Measurements from ENCODE around the gene BAZ1B. TPM values are rescaled to one million over a fixed set of nuclear protein-coding genes. Genes with fewer than 3 reads are reported as not detected.
A peak's percentile ranks its signal among the peaks of the same experiment; 100 is the strongest.
"Not testable (repeated sequence)": the region's sequence is repeated elsewhere in the genome, so short reads cannot be mapped to it uniquely, and the experiment has no call there.

BAZ1B gene
- total RNA-seq, 4 donors from 2014 or later = 18.8 to 40.4 (median 27.4) TPM

DNA sequence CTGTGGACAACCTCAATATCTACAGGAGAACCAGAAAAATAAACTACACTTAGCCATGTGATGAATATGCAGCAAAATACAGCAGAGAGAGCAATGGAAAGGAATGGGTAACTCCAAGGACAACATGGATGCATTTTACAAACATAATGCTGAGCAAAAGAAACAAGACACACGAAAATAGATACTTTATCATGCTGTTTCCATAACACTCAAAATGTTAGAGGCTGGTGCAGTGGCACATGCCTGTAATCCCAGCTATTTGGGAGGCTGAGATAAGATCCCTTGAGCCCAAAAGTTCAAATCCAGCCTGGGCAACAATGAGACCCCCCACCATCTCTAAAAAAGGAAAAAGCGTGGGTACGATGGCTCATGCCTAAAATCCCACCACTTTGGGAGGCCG lies 27.1 kb upstream of the BAZ1B start:
- H3K9me3 ChIP-seq = no peaks in the 10 kb centered on the region
- WGBS, 2 donors = 80 to 83% methylated on average over 3 to 4 of the region's 4 CpGs

DNA sequence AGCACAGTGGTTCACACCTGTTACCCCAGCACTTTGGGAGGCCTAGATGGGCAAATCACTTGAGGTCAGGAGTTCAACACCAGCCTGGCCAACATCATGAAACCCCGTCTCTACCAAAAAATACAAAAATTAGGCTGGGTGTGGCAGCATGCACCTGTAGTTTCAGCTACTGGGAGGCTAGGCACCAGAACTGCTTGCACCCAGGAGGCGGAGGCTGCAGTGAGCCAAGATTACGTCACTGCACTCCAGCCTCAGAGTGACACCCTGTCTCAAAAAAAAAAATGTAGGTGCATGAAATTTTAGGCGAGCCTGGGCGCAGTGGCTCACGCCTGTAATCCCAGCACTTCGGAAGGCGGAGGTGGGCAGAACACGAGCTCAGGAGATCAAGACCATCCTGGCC lies 25.7 kb upstream of the BAZ1B start:
- DNase-seq = no peak
- Histone ChIP-seq H3K9me3 (no peaks in the 10 kb centered on the region), H3K27me3 (no peaks in the 10 kb centered on the region), H3K4me3 (no peak overlapping the region), H3K36me3 (peaks cover 6 to 99% (median 25%) of the 10 kb centered on the region in 3 donors), H3K4me1 (peaks cover 0 to 14% (median 3%) of the 10 kb centered on the region in 3 donors), H3K27ac (peak overlapping the region in 1 of 4 donors; percentile 1)
- intact Hi-C loops (cut with DNase I) = no loop called here
- no peak for TF ChIP-seq POLR2A (IDR thresholded peaks at IDR 0.05)
- TF ChIP-seq, protein P1, sequence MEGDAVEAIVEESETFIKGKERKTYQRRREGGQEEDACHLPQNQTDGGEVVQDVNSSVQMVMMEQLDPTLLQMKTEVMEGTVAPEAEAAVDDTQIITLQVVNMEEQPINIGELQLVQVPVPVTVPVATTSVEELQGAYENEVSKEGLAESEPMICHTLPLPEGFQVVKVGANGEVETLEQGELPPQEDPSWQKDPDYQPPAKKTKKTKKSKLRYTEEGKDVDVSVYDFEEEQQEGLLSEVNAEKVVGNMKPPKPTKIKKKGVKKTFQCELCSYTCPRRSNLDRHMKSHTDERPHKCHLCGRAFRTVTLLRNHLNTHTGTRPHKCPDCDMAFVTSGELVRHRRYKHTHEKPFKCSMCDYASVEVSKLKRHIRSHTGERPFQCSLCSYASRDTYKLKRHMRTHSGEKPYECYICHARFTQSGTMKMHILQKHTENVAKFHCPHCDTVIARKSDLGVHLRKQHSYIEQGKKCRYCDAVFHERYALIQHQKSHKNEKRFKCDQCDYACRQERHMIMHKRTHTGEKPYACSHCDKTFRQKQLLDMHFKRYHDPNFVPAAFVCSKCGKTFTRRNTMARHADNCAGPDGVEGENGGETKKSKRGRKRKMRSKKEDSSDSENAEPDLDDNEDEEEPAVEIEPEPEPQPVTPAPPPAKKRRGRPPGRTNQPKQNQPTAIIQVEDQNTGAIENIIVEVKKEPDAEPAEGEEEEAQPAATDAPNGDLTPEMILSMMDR (IDR thresholded peaks at IDR 0.05) = no peak
- WGBS, 2 donors = 83 to 86% methylated on average over 9 of the region's 9 CpGs

More for the DNA sequence above, 27.1 kb upstream of the BAZ1B start:
- peaks cover 10 to 99% (median 18%) of the 10 kb centered on the region in 3 donors for H3K36me3 ChIP-seq
- H3K27ac ChIP-seq = no peak overlapping the region
- no peak for DNase-seq
- intact Hi-C loops (cut with DNase I) = no loop called here
- TF ChIP-seq POLR2A (IDR thresholded peaks at IDR 0.05) = no peak
- TF ChIP-seq, protein P1 (IDR thresholded peaks at IDR 0.05) = no peak
- no peak overlapping the region for H3K4me3 ChIP-seq
- H3K27me3 ChIP-seq = no peaks in the 10 kb centered on the region
- peaks cover 0 to 16% (median 3%) of the 10 kb centered on the region in 3 donors for H3K4me1 ChIP-seq

- Histone ChIP-seq H3K27ac (no peak overlapping the region), H3K9me3 (no peaks in the 10 kb centered on the region), H3K4me3 (no peak overlapping the region), H3K4me1 (peaks cover 0 to 14% (median 3%) of the 10 kb centered on the region in 3 donors), H3K36me3 (peaks cover 10 to 99% (median 32%) of the 10 kb centered on the region in 3 donors), H3K27me3 (no peaks in the 10 kb centered on the region)
- WGBS, 2 donors = 96 to 97% methylated on average over 2 of the region's 2 CpGs
- intact Hi-C loops (cut with DNase I) = no loop called here
- TF ChIP-seq POLR2A (IDR thresholded peaks at IDR 0.05) = no peak
- TF ChIP-seq, protein P1 (IDR thresholded peaks at IDR 0.05) = no peak
- no peak for DNase-seq
Measured at GRCh38 chr7:73544678-73545077, 22.6 kb upstream of the BAZ1B start.

DNA sequence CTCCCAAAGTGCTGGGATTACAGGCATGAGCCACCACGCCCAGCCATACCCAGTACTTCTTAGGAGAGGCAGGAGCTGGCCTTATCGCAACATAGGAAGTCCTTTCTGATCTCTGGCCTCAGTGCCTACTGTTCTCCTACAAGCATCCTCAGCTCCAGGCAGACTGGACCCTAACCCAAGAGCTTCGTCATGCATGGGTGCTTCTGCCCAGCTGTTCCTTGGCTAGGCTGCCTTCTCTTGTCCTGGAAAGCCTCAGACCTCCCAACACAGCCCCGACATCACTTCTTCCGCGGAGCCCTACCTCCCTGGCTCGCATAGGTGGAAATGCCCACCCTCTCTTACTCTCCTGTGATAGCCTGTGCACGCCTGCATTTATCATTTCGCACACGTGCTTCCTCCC lies 19.6 kb upstream of the BAZ1B start:
- no peak for DNase-seq
- no peaks in the 10 kb centered on the region for H3K9me3 ChIP-seq
- peaks cover 24 to 99% (median 56%) of the 10 kb centered on the region in 3 donors for H3K36me3 ChIP-seq
- H3K27me3 ChIP-seq = no peaks in the 10 kb centered on the region
- WGBS, 2 donors = 90 to 92% methylated on average over 4 to 9 of the region's 10 CpGs
- H3K4me1 ChIP-seq = no peaks in the 10 kb centered on the region
- H3K4me3 ChIP-seq = no peak overlapping the region
- intact Hi-C loops (cut with DNase I) = no loop called here
- no peak for TF ChIP-seq POLR2A (IDR thresholded peaks at IDR 0.05)
- TF ChIP-seq, protein P1 (IDR thresholded peaks at IDR 0.05) = no peak
- H3K27ac ChIP-seq = no peak overlapping the region

DNA sequence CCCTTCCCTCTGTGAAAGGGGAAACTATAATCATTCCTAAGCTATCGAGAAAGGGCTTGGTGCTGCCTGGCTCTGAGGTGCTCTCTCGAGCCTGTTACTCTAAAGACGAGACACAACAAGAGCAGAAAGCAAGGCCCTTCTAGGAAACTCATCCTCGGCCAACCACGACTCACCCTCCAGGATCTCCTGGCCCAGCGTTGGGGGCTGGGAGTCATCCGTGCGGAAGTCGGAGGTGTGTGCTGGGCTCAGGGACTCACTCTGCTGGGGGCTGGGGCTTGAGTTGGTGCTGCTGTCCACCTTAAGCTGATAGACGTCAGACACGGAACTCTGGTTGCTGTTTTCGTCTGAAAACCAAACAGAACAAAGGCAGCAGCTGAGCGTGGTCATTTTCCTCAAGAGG lies 17.6 kb upstream of the BAZ1B start:
- 81 to 93% methylated on average over 4 of the region's 13 CpGs for WGBS, 2 donors
- intact Hi-C loops (cut with DNase I) = no loop called here
- Histone ChIP-seq H3K4me1 (no peaks in the 10 kb centered on the region), H3K27me3 (no peaks in the 10 kb centered on the region), H3K36me3 (peaks cover 32 to 100% (median 68%) of the 10 kb centered on the region in 3 donors), H3K9me3 (no peaks in the 10 kb centered on the region), H3K27ac (no peak overlapping the region), H3K4me3 (no peak overlapping the region)
- TF ChIP-seq, protein P1 (IDR thresholded peaks at IDR 0.05) = no peak
- no peak for TF ChIP-seq POLR2A (IDR thresholded peaks at IDR 0.05)
- DNase-seq = no peak

DNA sequence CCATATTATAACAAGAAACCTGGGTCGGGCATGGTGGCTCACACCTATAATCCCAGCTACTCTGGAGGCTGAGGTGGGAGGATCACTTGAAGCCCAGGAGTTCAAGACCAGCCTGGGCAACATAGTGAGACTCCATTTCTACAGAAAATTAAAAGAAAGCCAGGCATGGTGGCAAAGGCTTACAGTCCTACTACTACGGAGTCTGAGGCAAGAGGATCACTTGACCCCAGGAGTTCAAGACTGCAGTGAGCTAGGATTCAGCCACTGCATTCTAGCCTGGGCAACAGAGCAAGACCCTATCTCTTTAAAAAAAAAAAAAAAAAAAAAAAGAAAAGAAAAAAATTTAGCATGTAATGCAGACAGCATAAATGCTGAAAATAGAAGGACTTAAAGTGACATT lies 16.4 kb upstream of the BAZ1B start:
- H3K27ac ChIP-seq; H3K4me1 ChIP-seq; intact Hi-C loops (cut with DNase I); DNase-seq; H3K27me3 ChIP-seq; H3K4me3 ChIP-seq; H3K9me3 ChIP-seq: not testable (repeated sequence)
- WGBS, 2 donors = 79 to 93% methylated on average over 2 of the region's 2 CpGs
- peaks cover 32 to 99% (median 68%) of the 10 kb centered on the region in 3 donors for H3K36me3 ChIP-seq

All from esophagus squamous epithelium (tissue), 5 donors.